GM10266 (cell line): ENCODE results near the gene KRT1.

Experiments used
- DNase-seq: peaks from one replicate; pipeline ENCODE4 v3.0.0; 2012; ENCODE audit errors: extremely low spot score
- TF ChIP-seq, protein P1 (sequence below): IDR thresholded peaks from 2 replicates; pipeline ENCODE4 v1.5.1; 2012; ENCODE audit warnings: mild to moderate bottlenecking, low read depth; ENCODE audit not compliant: control insufficient read depth, insufficient read depth; ENCODE audit errors: missing control alignments

The KRT1 gene

DNA sequence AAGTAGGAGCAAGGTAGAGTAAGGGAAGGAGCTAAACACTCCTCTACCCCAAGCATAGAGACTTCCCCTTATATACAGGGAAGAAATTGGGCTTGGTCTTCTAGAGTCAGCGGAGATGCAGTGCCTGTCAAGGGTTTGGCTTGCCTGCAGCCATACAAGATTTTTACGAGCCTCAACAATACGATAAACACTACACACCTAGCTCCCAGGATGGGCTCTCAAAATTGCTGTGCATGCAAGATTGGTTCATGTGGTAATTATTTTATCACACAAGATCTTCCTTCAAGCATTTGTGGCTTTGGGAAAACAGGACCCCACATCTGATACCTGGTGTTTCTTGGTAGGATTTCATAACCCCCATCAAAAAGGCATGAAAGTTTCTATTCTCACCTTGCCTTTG, at the start of gene KRT1:
TSS of gene KRT1 (minus strand) at position 45 of the 400 bp plus-strand sequence. CDS start 59 bp downstream, outside the sequence.
- TF ChIP-seq, protein P1, sequence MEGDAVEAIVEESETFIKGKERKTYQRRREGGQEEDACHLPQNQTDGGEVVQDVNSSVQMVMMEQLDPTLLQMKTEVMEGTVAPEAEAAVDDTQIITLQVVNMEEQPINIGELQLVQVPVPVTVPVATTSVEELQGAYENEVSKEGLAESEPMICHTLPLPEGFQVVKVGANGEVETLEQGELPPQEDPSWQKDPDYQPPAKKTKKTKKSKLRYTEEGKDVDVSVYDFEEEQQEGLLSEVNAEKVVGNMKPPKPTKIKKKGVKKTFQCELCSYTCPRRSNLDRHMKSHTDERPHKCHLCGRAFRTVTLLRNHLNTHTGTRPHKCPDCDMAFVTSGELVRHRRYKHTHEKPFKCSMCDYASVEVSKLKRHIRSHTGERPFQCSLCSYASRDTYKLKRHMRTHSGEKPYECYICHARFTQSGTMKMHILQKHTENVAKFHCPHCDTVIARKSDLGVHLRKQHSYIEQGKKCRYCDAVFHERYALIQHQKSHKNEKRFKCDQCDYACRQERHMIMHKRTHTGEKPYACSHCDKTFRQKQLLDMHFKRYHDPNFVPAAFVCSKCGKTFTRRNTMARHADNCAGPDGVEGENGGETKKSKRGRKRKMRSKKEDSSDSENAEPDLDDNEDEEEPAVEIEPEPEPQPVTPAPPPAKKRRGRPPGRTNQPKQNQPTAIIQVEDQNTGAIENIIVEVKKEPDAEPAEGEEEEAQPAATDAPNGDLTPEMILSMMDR, result no peak
- DNase-seq, result no peak

GRCh38 chr12:52729147-52729546, 48.9 kb upstream of the KRT1 start:
- TF ChIP-seq, protein P1, result no peak
- no peak for DNase-seq

DNA sequence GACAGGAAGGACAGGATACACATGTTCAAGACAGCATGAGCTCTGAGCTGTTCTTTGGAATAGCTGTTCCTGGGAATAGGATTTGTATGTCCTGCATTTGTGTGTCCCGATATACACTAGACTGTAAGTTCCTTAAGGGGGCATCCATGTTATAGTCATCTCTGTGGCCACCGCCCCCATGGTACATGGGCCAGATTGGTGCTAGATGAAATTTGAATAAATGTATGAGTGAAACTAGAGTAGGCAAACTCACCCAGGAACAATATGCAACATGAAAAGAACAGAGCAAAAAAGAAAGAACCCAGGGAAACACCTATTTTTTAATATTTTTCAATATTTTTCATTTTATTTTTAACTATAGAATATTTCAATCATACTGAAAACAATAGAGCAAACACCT, 48.2 kb upstream of the KRT1 start:
- TF ChIP-seq, protein P1, result no peak
- DNase-seq, result no peak

DNA sequence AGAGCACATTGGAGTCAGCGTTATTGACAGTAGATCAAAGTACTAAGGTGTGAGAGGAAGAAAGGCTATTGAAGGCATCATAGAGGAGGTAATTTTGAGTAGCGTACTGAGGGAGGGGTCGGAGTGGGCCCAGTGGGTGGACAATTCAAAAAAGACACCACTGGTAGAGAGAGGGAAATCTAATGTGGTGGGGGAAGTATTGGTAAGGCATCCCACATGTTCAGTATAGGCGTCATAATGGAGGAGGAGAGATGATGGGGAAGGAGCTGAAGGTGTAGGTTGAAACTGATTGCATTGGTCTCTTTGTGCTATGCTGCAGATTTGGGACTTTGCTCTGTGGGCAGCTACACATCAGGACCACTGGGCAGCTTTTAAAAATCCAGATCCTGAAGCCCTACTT, 46.8 kb upstream of the KRT1 start:
- DNase-seq, result no peak
- TF ChIP-seq, protein P1, result no peak

DNA sequence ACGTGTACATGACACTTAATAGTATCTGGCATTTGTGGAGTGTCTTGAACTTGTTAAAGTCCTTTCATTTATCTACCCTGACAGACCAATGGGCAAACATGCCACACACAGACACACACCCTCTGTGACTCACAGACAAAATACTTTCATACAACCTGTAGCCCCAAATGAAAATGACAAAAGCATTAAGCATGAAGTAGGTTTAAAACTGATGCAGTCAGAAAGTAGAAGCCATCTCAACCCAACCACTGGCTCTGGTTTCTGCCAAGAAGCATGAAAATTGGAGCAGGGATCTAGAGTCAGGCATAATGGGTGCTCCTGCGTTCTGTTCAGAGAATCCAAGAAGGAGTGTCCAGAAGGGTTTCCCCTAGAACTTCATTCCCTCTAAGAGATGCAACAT, 46.2 kb upstream of the KRT1 start:
- no peak for DNase-seq
- TF ChIP-seq, protein P1, result no peak

DNA sequence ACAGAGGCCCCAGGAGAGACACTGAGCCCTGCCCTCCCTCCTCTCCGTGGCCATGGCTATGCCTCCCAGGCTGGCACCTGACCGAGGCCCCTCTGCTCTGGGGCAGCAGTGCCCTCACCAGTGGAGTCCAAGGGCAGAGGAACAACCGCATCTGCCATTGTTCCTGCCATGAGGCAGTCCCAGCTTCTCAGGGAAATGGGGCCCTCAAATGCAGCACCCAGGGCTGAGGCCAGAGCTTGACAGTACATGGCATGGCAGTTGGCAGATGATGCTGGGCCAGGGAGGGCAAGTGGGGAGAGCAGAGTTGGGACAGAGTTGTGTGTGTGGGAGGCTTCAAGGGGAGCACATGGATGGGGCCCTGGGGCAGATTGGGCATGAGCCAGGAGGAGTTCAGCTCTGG, 44.2 kb upstream of the KRT1 start:
- DNase-seq, result no peak
- TF ChIP-seq, protein P1, result no peak

DNA sequence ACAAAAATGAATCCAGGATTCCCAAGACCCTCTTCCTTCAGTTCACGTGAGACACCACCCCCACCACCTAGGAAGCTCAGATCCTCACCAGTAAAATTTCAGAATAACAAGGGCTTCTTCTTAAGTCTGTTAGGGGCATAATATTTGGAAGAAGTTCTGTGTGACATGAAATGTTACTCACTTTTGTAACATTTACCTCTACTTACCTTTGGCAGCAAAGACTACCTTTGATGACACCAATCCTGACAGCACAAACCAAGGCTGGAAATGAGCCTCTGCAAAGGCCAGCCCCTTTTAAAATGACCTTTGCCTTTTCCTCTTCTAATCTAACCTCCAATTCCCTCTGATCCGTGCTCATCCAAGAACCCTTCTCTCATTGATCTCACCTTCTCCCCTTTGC, 42.5 kb upstream of the KRT1 start:
- TF ChIP-seq, protein P1, result no peak
- DNase-seq, result no peak
